Muscle of leg (tissue), 11 donors: ENCODE results near the gene ARHGAP18. TPM values are rescaled to one million over a fixed set of nuclear protein-coding genes. Genes with fewer than 3 reads are reported as not detected.

Source experiments
- DNase-seq: peaks from one replicate; pipeline ENCODE4 v3.0.0; 2013
- H3K27ac ChIP-seq: one replicate; pipeline ENCODE4 v1.5.1; 2013; ENCODE audit warnings: mild to moderate bottlenecking, low read length, control low read depth
- H3K27me3 ChIP-seq: one replicate; pipeline ENCODE4 v1.6.1; 2013; ENCODE audit warnings: low read length; ENCODE audit not compliant: control insufficient read depth, insufficient read depth
- H3K36me3 ChIP-seq: one replicate; pipeline ENCODE4 v1.6.1; 2013; ENCODE audit warnings: low read length; ENCODE audit not compliant: control insufficient read depth, insufficient read depth
- H3K4me1 ChIP-seq: one replicate; pipeline ENCODE4 v1.6.1; 2013; ENCODE audit warnings: low read length; ENCODE audit not compliant: control insufficient read depth, insufficient read depth
- H3K4me3 ChIP-seq: one replicate; pipeline ENCODE4 v1.5.1; 2013; ENCODE audit warnings: low read length, control low read depth
- H3K9me3 ChIP-seq: replicated peaks from 2 replicates; pipeline ENCODE4 v1.6.1; 2013; ENCODE audit warnings: low read depth, low read length; ENCODE audit not compliant: control insufficient read depth
- WGBS: methylation state at CpG from one replicate; pipeline ENCODE4 v1.1.5; 2013; ENCODE audit warnings: missing lambda C conversion rate; ENCODE audit not compliant: insufficient coverage; 5-methylcytosine and 5-hydroxymethylcytosine counted together
- polyA plus RNA-seq, 8 donors: library from polyadenylated mRNA; unstranded; fragments of 120-200 nt; gene quantifications; one replicate each; pipeline versions ENCODE4 v1.2.1 to v1.2.3, GENCODE V29; 2013; ENCODE audit warnings: inconsistent platforms in 1 of 8, low replicate concordance in 1 of 8; ENCODE audit not compliant: insufficient read length in 8 of 8, insufficient read depth in 1 of 8
- total RNA-seq: library from RNA; stranded (reverse); fragments of 120-200 nt; gene quantifications from one replicate; pipeline ENCODE4 v1.2.4, GENCODE V29; 2013

ARHGAP18 gene
- total and polyA plus RNA-seq, 9 donors: 14.2 to 22.8 (median 18.5) TPM

- Histone ChIP-seq H3K9me3 (no peaks in the 10 kb centered on the region), H3K27ac (peak overlapping the region; percentile 79), H3K36me3 (no peaks in the 10 kb centered on the region), H3K4me3 (no peak overlapping the region), H3K4me1 (peaks cover 11% of the 10 kb centered on the region), H3K27me3 (no peaks in the 10 kb centered on the region)
- DNase-seq: peak; percentile 14
- no CpG with 5 or more reads among the region's 2 CpGs for WGBS
Observed at GRCh38 chr6:129672341-129672682, 37.7 kb downstream of the ARHGAP18 start.

- H3K9me3 ChIP-seq: no peaks in the 10 kb centered on the region
- WGBS: 94% methylated on average over 9 of the region's 10 CpGs
- peak; percentile 33 for DNase-seq
- H3K27ac ChIP-seq: peak overlapping the region; percentile 79
- no peaks in the 10 kb centered on the region for H3K27me3 ChIP-seq
- H3K4me3 ChIP-seq: no peak overlapping the region
- H3K36me3 ChIP-seq: no peaks in the 10 kb centered on the region
- H3K4me1 ChIP-seq: peaks cover 11% of the 10 kb centered on the region
Observed at GRCh38 chr6:129671442-129672340, 38.3 kb downstream of the ARHGAP18 start.

- 68% methylated on average over 3 of the region's 3 CpGs for WGBS
- Histone ChIP-seq H3K27ac (no peak overlapping the region), H3K9me3 (no peaks in the 10 kb centered on the region), H3K36me3 (no peaks in the 10 kb centered on the region), H3K4me1 (peaks cover 11% of the 10 kb centered on the region), H3K27me3 (no peaks in the 10 kb centered on the region), H3K4me3 (no peak overlapping the region)
- DNase-seq: no peak
Observed at GRCh38 chr6:129670634-129671033, 39.3 kb downstream of the ARHGAP18 start.

- no peak overlapping the region for H3K27ac ChIP-seq
- peaks cover 7% of the 10 kb centered on the region for H3K4me1 ChIP-seq
- no peak overlapping the region for H3K4me3 ChIP-seq
- H3K27me3 ChIP-seq: no peaks in the 10 kb centered on the region
- no peaks in the 10 kb centered on the region for H3K9me3 ChIP-seq
- peak; percentile 69 for DNase-seq
- H3K36me3 ChIP-seq: no peaks in the 10 kb centered on the region
Observed at GRCh38 chr6:129667621-129668020, 42.4 kb downstream of the ARHGAP18 start.

- Histone ChIP-seq H3K36me3 (no peaks in the 10 kb centered on the region), H3K4me3 (no peak overlapping the region), H3K9me3 (no peaks in the 10 kb centered on the region), H3K27ac (no peak overlapping the region), H3K4me1 (peaks cover 5% of the 10 kb centered on the region), H3K27me3 (no peaks in the 10 kb centered on the region)
- peak; percentile 37 for DNase-seq
Observed at GRCh38 chr6:129667034-129667433, 42.9 kb downstream of the ARHGAP18 start.

- DNase-seq: no peak
- no peak overlapping the region for H3K4me3 ChIP-seq
- no CpG with 5 or more reads among the region's 3 CpGs for WGBS
- no peak overlapping the region for H3K27ac ChIP-seq
- no peaks in the 10 kb centered on the region for H3K9me3 ChIP-seq
- H3K4me1 ChIP-seq: peaks cover 2% of the 10 kb centered on the region
- H3K27me3 ChIP-seq: no peaks in the 10 kb centered on the region
- H3K36me3 ChIP-seq: no peaks in the 10 kb centered on the region
Observed at GRCh38 chr6:129665555-129665954, 44.4 kb downstream of the ARHGAP18 start.

- no peak overlapping the region for H3K27ac ChIP-seq
Observed at GRCh38 chr6:129663531-129663930, 46.4 kb downstream of the ARHGAP18 start.

GRCh38 chr6:129662980-129663431 lies 47.0 kb downstream of the ARHGAP18 start:
- WGBS: 100% methylated on average over 1 of the region's 4 CpGs
- Histone ChIP-seq H3K36me3 (no peaks in the 10 kb centered on the region), H3K4me3 (no peak overlapping the region), H3K9me3 (no peaks in the 10 kb centered on the region), H3K27ac (no peak overlapping the region), H3K4me1 (peaks cover 4% of the 10 kb centered on the region), H3K27me3 (no peaks in the 10 kb centered on the region)
- no peak for DNase-seq

More at GRCh38 chr6:129663531-129663930, 46.4 kb downstream of the ARHGAP18 start:
- peaks cover 4% of the 10 kb centered on the region for H3K4me1 ChIP-seq
- 45% methylated on average over 2 of the region's 3 CpGs for WGBS
- H3K9me3 ChIP-seq: no peaks in the 10 kb centered on the region
- no peak for DNase-seq
- H3K36me3 ChIP-seq: no peaks in the 10 kb centered on the region
- no peak overlapping the region for H3K4me3 ChIP-seq
- no peaks in the 10 kb centered on the region for H3K27me3 ChIP-seq

- WGBS: 74% methylated on average over 2 of the region's 2 CpGs
- Histone ChIP-seq H3K36me3 (no peaks in the 10 kb centered on the region), H3K27me3 (no peaks in the 10 kb centered on the region), H3K9me3 (no peaks in the 10 kb centered on the region), H3K4me1 (peaks cover 2% of the 10 kb centered on the region), H3K27ac (no peak overlapping the region), H3K4me3 (no peak overlapping the region)
- peak; percentile 14 for DNase-seq
Observed at GRCh38 chr6:129662406-129662766, 47.6 kb downstream of the ARHGAP18 start.

GRCh38 chr6:129661536-129662405 lies 48.2 kb downstream of the ARHGAP18 start:
- H3K36me3 ChIP-seq: no peaks in the 10 kb centered on the region
- no peaks in the 10 kb centered on the region for H3K27me3 ChIP-seq
- 62% methylated on average over 5 of the region's 7 CpGs for WGBS
- DNase-seq: peak; percentile 60
- H3K9me3 ChIP-seq: no peaks in the 10 kb centered on the region
- H3K4me1 ChIP-seq: peaks cover 2% of the 10 kb centered on the region
- no peak overlapping the region for H3K27ac ChIP-seq
- no peak overlapping the region for H3K4me3 ChIP-seq
